Measurements from ENCODE around the gene DCHS2.

Gene DCHS2

GRCh38 chr4:154399259-154399974, 92.2 kb downstream of the DCHS2 start:
- no peaks in the 10 kb centered on the region for H3K27me3 ChIP-seq (ENCODE audit: control insufficient read depth in 1 of 2, insufficient read depth in 1 of 2, low read length in 2 of 2)
- H2BK5ac ChIP-seq (ENCODE audit: low read depth, low read length, poor library complexity, severe bottlenecking): no peak overlapping the region
- no peak overlapping the region for H3K23ac ChIP-seq (ENCODE audit: low read length in 2 of 2)
- H2BK120ac ChIP-seq (ENCODE audit: low read depth, low read length): no peak overlapping the region
- no peak overlapping the region for H4K8ac ChIP-seq (ENCODE audit: low read length)
- H2BK15ac ChIP-seq (ENCODE audit: low read depth, poor library complexity, severe bottlenecking): no peak overlapping the region
- H3K4me1 ChIP-seq (ENCODE audit: control insufficient read depth, insufficient read depth, low read depth, low read length): no peaks in the 10 kb centered on the region
- H3K4me3 ChIP-seq (ENCODE audit: insufficient read depth in 1 of 2, low read depth in 1 of 2, low read length in 2 of 2): peak overlapping the region in 1 of 2 experiments; percentile 35
- no peak overlapping the region for H3K4ac ChIP-seq (ENCODE audit: low read depth in 1 of 2, low read length in 2 of 2)
- H3K9ac ChIP-seq (ENCODE audit: low read length): peak overlapping the region; percentile 45
- H3K18ac ChIP-seq (ENCODE audit: low read depth in 1 of 2, low read length in 2 of 2): no peak overlapping the region
- H3K79me1 ChIP-seq (replicated peaks; ENCODE audit: low read length, poor library complexity, severe bottlenecking): no peaks in the 10 kb centered on the region
- H2BK12ac ChIP-seq (ENCODE audit: low read length in 2 of 2): no peak overlapping the region
- H2AK5ac ChIP-seq (ENCODE audit: low read length, severe bottlenecking): no peak overlapping the region
- no peak overlapping the region for H4K91ac ChIP-seq (ENCODE audit: low read length)
- no peaks in the 10 kb centered on the region for H3K36me3 ChIP-seq (ENCODE audit: control insufficient read depth in 1 of 2, insufficient read depth in 2 of 2, low read depth in 1 of 2, low read length in 2 of 2)
- no peak overlapping the region for H3K27ac ChIP-seq (ENCODE audit: low read length, poor library complexity, severe bottlenecking)
- H3K14ac ChIP-seq (ENCODE audit: low read length in 2 of 2): no peak overlapping the region
- peak; percentile 24 for DNase-seq
- H2AFZ ChIP-seq (ENCODE audit: low read depth, low read length): no peak overlapping the region
- 83% methylated on average over 8 of the region's 10 CpGs for WGBS
- H3K9me3 ChIP-seq (ENCODE audit: control insufficient read depth, low read length): no peaks in the 10 kb centered on the region
- no peak overlapping the region for H3K4me2 ChIP-seq (ENCODE audit: low read length, poor library complexity, severe bottlenecking)

GRCh38 chr4:154390324-154390723, 101.3 kb downstream of the DCHS2 start:
- Histone ChIP-seq H3K27ac (ENCODE audit: low read length, poor library complexity, severe bottlenecking) (no peak overlapping the region), H3K4me1 (ENCODE audit: control insufficient read depth, insufficient read depth, low read depth, low read length) (no peaks in the 10 kb centered on the region), H3K4me2 (ENCODE audit: low read length, poor library complexity, severe bottlenecking) (no peak overlapping the region), H2AK5ac (ENCODE audit: low read length, severe bottlenecking) (no peak overlapping the region), H3K36me3 (ENCODE audit: control insufficient read depth in 1 of 2, insufficient read depth in 2 of 2, low read depth in 1 of 2, low read length in 2 of 2) (no peaks in the 10 kb centered on the region), H3K18ac (ENCODE audit: low read depth in 1 of 2, low read length in 2 of 2) (no peak overlapping the region), H3K27me3 (ENCODE audit: control insufficient read depth in 1 of 2, insufficient read depth in 1 of 2, low read length in 2 of 2) (no peaks in the 10 kb centered on the region), H2BK120ac (ENCODE audit: low read depth, low read length) (no peak overlapping the region), H4K91ac (ENCODE audit: low read length) (no peak overlapping the region), H3K79me1 (replicated peaks; ENCODE audit: low read length, poor library complexity, severe bottlenecking) (no peaks in the 10 kb centered on the region), H3K9me3 (ENCODE audit: control insufficient read depth, low read length) (no peaks in the 10 kb centered on the region), H3K9ac (ENCODE audit: low read length) (no peak overlapping the region), H2BK5ac (ENCODE audit: low read depth, low read length, poor library complexity, severe bottlenecking) (no peak overlapping the region), H2BK15ac (ENCODE audit: low read depth, poor library complexity, severe bottlenecking) (no peak overlapping the region), H3K4me3 (ENCODE audit: insufficient read depth in 1 of 2, low read depth in 1 of 2, low read length in 2 of 2) (no peak overlapping the region), H4K8ac (ENCODE audit: low read length) (no peak overlapping the region), H2AFZ (ENCODE audit: low read depth, low read length) (no peak overlapping the region), H3K14ac (ENCODE audit: low read length in 2 of 2) (no peak overlapping the region), H2BK12ac (ENCODE audit: low read length in 2 of 2) (no peak overlapping the region), H3K23ac (ENCODE audit: low read length in 2 of 2) (no peak overlapping the region), H3K4ac (ENCODE audit: low read depth in 1 of 2, low read length in 2 of 2) (no peak overlapping the region)
- no peak for DNase-seq
- 94% methylated on average over 3 of the region's 3 CpGs for WGBS

DNA sequence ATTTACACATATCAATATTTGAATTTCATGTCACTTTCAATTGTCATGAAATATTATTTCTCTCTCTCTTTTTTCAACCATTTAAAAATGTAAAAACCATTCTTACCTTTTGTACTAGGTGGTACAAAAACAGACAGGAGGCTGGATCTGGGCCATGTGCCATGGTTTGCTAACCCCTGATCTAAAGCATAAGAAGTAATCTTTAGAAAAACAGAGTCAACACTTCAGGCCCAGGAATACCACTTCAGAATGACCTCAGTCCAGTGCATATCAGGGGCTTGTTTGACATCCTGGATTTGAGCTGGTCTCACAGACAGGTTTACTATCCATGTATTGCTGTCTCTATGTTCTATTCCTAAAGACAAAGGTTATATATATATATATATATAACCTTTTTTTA, 102.5 kb downstream of the DCHS2 start:
- Histone ChIP-seq H4K91ac (ENCODE audit: low read length) (no peak overlapping the region), H2BK15ac (ENCODE audit: low read depth, poor library complexity, severe bottlenecking) (no peak overlapping the region), H3K4me2 (ENCODE audit: low read length, poor library complexity, severe bottlenecking) (no peak overlapping the region), H3K14ac (ENCODE audit: low read length in 2 of 2) (no peak overlapping the region), H2BK12ac (ENCODE audit: low read length in 2 of 2) (no peak overlapping the region), H3K4me3 (ENCODE audit: insufficient read depth in 1 of 2, low read depth in 1 of 2, low read length in 2 of 2) (no peak overlapping the region), H3K27ac (ENCODE audit: low read length, poor library complexity, severe bottlenecking) (no peak overlapping the region), H3K9ac (ENCODE audit: low read length) (no peak overlapping the region), H2AFZ (ENCODE audit: low read depth, low read length) (no peak overlapping the region), H3K9me3 (ENCODE audit: control insufficient read depth, low read length) (no peaks in the 10 kb centered on the region), H3K27me3 (ENCODE audit: control insufficient read depth in 1 of 2, insufficient read depth in 1 of 2, low read length in 2 of 2) (no peaks in the 10 kb centered on the region), H3K18ac (ENCODE audit: low read depth in 1 of 2, low read length in 2 of 2) (no peak overlapping the region), H4K8ac (ENCODE audit: low read length) (no peak overlapping the region), H3K23ac (ENCODE audit: low read length in 2 of 2) (no peak overlapping the region), H3K36me3 (ENCODE audit: control insufficient read depth in 1 of 2, insufficient read depth in 2 of 2, low read depth in 1 of 2, low read length in 2 of 2) (no peaks in the 10 kb centered on the region), H2BK120ac (ENCODE audit: low read depth, low read length) (no peak overlapping the region), H2BK5ac (ENCODE audit: low read depth, low read length, poor library complexity, severe bottlenecking) (no peak overlapping the region), H3K4me1 (ENCODE audit: control insufficient read depth, insufficient read depth, low read depth, low read length) (no peaks in the 10 kb centered on the region), H3K79me1 (replicated peaks; ENCODE audit: low read length, poor library complexity, severe bottlenecking) (no peaks in the 10 kb centered on the region), H3K4ac (ENCODE audit: low read depth in 1 of 2, low read length in 2 of 2) (no peak overlapping the region), H2AK5ac (ENCODE audit: low read length, severe bottlenecking) (no peak overlapping the region)
- no peak for DNase-seq

GRCh38 chr4:154384012-154384411, 107.6 kb downstream of the DCHS2 start:
- no peak overlapping the region for H3K4me3 ChIP-seq (ENCODE audit: insufficient read depth in 1 of 2, low read depth in 1 of 2, low read length in 2 of 2)
- DNase-seq: no peak
- H3K27ac ChIP-seq (ENCODE audit: low read length, poor library complexity, severe bottlenecking): no peak overlapping the region
- H3K27me3 ChIP-seq (ENCODE audit: control insufficient read depth in 1 of 2, insufficient read depth in 1 of 2, low read length in 2 of 2): peaks cover 0 to 4% of the 10 kb centered on the region in 2 experiments
- no peak overlapping the region for H3K4me2 ChIP-seq (ENCODE audit: low read length, poor library complexity, severe bottlenecking)
- no peak overlapping the region for H2BK12ac ChIP-seq (ENCODE audit: low read length in 2 of 2)
- H3K14ac ChIP-seq (ENCODE audit: low read length in 2 of 2): no peak overlapping the region
- H3K79me1 ChIP-seq (replicated peaks; ENCODE audit: low read length, poor library complexity, severe bottlenecking): no peaks in the 10 kb centered on the region
- WGBS: 77% methylated on average over 4 of the region's 4 CpGs
- no peak overlapping the region for H3K9ac ChIP-seq (ENCODE audit: low read length)
- no peak overlapping the region for H2BK120ac ChIP-seq (ENCODE audit: low read depth, low read length)
- H2BK5ac ChIP-seq (ENCODE audit: low read depth, low read length, poor library complexity, severe bottlenecking): no peak overlapping the region
- peaks cover 3% of the 10 kb centered on the region for H3K9me3 ChIP-seq (ENCODE audit: control insufficient read depth, low read length)
- no peak overlapping the region for H4K91ac ChIP-seq (ENCODE audit: low read length)
- no peaks in the 10 kb centered on the region for H3K4me1 ChIP-seq (ENCODE audit: control insufficient read depth, insufficient read depth, low read depth, low read length)
- no peak overlapping the region for H3K18ac ChIP-seq (ENCODE audit: low read depth in 1 of 2, low read length in 2 of 2)
- H2AK5ac ChIP-seq (ENCODE audit: low read length, severe bottlenecking): no peak overlapping the region
- H4K8ac ChIP-seq (ENCODE audit: low read length): no peak overlapping the region
- H2AFZ ChIP-seq (ENCODE audit: low read depth, low read length): no peak overlapping the region
- no peak overlapping the region for H2BK15ac ChIP-seq (ENCODE audit: low read depth, poor library complexity, severe bottlenecking)
- no peak overlapping the region for H3K23ac ChIP-seq (ENCODE audit: low read length in 2 of 2)
- no peaks in the 10 kb centered on the region for H3K36me3 ChIP-seq (ENCODE audit: control insufficient read depth in 1 of 2, insufficient read depth in 2 of 2, low read depth in 1 of 2, low read length in 2 of 2)
- no peak overlapping the region for H3K4ac ChIP-seq (ENCODE audit: low read depth in 1 of 2, low read length in 2 of 2)

All from mesenchymal stem cell (in vitro differentiated cells and primary cell).